Nephron progenitor cell (in vitro differentiated cells): Measurements from ENCODE around the gene MCOLN1.

ENCODE experiments used
- DNase-seq: peaks from one replicate; pipeline ENCODE4 v3.0.0; 2021
- H3K27ac Mint-ChIP-seq: 2 replicates; pipeline ENCODE4 v1.8.0; 2021; ENCODE audit warnings: mild to moderate bottlenecking, moderate library complexity, mixed read lengths
- H3K27me3 Mint-ChIP-seq: 2 replicates; pipeline ENCODE4 v1.8.0; 2021; ENCODE audit warnings: mild to moderate bottlenecking, low read depth, mixed read lengths; ENCODE audit not compliant: poor library complexity
- H3K36me3 Mint-ChIP-seq: 2 replicates; pipeline ENCODE4 v1.8.0; 2021; ENCODE audit warnings: low read depth, mixed read lengths
- H3K4me1 Mint-ChIP-seq: 2 replicates; pipeline ENCODE4 v1.8.0; 2021; ENCODE audit warnings: mixed read lengths
- H3K4me3 Mint-ChIP-seq: 2 replicates; pipeline ENCODE4 v1.8.0; 2021; ENCODE audit warnings: mild to moderate bottlenecking, moderate library complexity, mixed read lengths
- H3K9me3 Mint-ChIP-seq: 2 replicates; pipeline ENCODE4 v1.8.0; 2021; ENCODE audit warnings: mild to moderate bottlenecking, moderate library complexity, mixed read lengths
- TF ChIP-seq, protein P1 (sequence below): fragments of 200-600 bp; sonication (generic); IDR thresholded peaks from 2 replicates; pipeline ENCODE4 v1.5.0; 2021; ENCODE audit warnings: antibody characterized with exemption

The MCOLN1 gene

DNA sequence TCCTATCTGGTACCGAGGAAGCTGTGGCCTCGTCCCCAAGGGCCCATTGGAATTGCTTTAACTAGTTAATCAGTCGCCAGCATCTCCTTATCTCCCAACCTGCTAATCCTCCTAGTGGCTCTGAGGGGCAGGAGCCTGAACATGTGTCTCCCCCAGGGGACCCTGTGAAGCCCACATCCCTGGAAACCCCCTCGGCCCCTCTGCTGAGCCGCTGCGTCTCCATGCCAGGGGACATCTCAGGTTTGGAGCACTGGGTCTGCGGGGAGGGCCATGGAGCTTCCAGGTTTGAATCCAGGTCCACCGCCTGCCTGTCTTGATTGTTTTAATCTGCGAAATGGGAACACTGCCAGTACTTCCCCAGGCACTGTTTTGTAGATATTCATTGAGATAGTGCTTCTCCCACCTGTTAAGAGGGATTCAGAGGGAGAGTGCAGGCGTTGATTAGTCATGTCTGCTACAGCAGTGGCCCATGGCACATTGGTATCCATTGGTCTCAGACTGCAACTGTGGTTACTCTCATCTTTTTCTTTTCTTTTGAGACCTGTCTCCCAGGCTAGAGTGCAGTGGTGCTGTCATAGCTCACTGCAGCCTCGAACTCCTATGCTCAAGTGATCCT, 19.5 kb downstream of the MCOLN1 start:
- H3K27ac Mint-ChIP-seq, result no peak overlapping the region
- no peaks in the 10 kb centered on the region for H3K27me3 Mint-ChIP-seq
- no peak for DNase-seq
- TF ChIP-seq, protein P1, sequence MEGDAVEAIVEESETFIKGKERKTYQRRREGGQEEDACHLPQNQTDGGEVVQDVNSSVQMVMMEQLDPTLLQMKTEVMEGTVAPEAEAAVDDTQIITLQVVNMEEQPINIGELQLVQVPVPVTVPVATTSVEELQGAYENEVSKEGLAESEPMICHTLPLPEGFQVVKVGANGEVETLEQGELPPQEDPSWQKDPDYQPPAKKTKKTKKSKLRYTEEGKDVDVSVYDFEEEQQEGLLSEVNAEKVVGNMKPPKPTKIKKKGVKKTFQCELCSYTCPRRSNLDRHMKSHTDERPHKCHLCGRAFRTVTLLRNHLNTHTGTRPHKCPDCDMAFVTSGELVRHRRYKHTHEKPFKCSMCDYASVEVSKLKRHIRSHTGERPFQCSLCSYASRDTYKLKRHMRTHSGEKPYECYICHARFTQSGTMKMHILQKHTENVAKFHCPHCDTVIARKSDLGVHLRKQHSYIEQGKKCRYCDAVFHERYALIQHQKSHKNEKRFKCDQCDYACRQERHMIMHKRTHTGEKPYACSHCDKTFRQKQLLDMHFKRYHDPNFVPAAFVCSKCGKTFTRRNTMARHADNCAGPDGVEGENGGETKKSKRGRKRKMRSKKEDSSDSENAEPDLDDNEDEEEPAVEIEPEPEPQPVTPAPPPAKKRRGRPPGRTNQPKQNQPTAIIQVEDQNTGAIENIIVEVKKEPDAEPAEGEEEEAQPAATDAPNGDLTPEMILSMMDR, result no peak
- no peak overlapping the region for H3K4me3 Mint-ChIP-seq
- peaks cover 26% of the 10 kb centered on the region for H3K36me3 Mint-ChIP-seq
- peaks cover 8% of the 10 kb centered on the region for H3K4me1 Mint-ChIP-seq
- no peaks in the 10 kb centered on the region for H3K9me3 Mint-ChIP-seq

DNA sequence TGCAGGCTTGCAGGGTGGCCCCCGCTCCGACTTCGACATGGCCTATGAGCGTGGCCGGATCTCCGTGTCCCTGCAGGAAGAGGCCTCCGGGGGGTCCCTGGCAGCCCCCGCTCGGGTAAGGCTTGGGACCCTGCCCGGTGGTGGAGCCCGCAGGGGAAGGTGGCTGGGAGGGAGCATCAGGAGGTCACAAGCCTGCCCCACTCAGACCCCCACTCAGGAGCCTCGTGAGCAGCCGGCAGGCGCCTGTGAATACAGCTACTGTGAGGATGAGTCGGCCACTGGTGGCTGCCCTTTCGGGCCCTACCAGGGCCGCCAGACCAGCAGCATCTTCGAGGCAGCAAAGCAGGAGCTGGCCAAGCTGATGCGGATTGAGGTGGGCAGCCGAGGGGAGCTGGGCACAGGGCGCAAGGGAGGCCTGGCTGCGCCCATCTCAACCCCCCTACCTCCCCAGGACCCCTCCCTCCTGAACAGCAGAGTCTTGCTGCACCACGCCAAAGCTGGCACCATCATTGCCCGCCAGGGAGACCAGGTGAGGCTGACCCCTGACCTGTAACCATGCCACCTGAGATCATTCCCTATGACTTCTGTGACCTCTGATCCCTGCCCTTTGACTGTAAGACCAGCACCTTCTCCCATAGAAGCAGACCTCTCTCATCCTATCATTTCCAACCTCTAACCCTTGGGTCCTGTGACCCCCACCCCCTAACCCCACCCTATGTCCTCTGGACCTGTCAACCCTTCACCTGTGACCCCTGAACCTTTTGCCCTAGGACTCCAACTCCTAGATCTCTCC, 20.3 kb downstream of the MCOLN1 start:
- H3K36me3 Mint-ChIP-seq, result peaks cover 26% of the 10 kb centered on the region
- H3K9me3 Mint-ChIP-seq, result no peaks in the 10 kb centered on the region
- TF ChIP-seq, protein P1, result no peak
- no peak overlapping the region for H3K27ac Mint-ChIP-seq
- DNase-seq, result no peak
- no peak overlapping the region for H3K4me3 Mint-ChIP-seq
- no peaks in the 10 kb centered on the region for H3K27me3 Mint-ChIP-seq
- peaks cover 5% of the 10 kb centered on the region for H3K4me1 Mint-ChIP-seq

DNA sequence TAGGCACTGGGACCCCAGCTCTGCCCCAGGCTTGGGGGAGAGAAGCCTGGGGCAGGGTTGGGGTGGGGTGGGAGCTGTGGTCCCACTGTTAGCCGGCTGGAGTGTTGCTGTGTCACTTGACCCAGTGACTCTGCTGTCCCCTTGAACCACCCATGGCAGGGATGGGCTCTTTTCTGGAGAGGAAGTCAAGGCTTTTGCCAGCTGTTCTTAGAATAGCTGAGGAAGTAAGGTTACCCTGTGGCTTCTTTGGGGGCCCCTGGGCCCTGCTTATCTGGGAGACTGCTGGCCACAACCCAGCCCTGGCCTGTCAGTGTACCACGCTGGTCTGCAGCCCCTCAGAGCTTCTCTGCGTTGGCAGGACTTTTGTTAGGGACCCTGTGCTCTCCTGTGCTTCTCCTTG, 22.2 kb downstream of the MCOLN1 start:
- H3K4me3 Mint-ChIP-seq, result no peak overlapping the region
- no peak overlapping the region for H3K27ac Mint-ChIP-seq
- H3K27me3 Mint-ChIP-seq, result no peaks in the 10 kb centered on the region
- peaks cover 21% of the 10 kb centered on the region for H3K36me3 Mint-ChIP-seq
- no peaks in the 10 kb centered on the region for H3K9me3 Mint-ChIP-seq
- peaks cover 5% of the 10 kb centered on the region for H3K4me1 Mint-ChIP-seq
- DNase-seq, result no peak
- TF ChIP-seq, protein P1, result no peak

DNA sequence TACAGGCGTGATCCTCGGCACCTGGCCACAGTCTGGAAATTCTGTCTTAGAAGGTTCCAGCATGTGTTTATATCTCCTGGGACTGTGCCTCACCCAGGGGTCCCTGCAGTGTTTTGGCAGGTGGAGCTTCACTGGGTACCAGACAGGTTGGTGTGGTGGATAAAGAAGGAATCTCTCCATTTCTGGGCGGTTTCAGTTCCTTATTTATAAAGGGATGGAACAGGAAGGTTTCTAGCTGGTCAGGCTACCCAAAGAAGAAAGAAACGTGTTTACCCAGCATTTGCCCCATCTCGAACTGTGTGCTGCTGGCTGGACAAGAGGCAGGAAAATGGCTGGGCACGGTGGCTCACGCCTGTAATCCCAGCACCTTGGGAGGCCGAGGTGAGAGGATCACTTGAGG, 22.9 kb downstream of the MCOLN1 start:
- Mint-ChIP-seq H3K27me3 (no peaks in the 10 kb centered on the region), H3K36me3 (peaks cover 22% of the 10 kb centered on the region), H3K4me3 (no peak overlapping the region), H3K9me3 (no peaks in the 10 kb centered on the region), H3K4me1 (peaks cover 2% of the 10 kb centered on the region), H3K27ac (no peak overlapping the region)
- DNase-seq, result no peak
- TF ChIP-seq, protein P1, result no peak

DNA sequence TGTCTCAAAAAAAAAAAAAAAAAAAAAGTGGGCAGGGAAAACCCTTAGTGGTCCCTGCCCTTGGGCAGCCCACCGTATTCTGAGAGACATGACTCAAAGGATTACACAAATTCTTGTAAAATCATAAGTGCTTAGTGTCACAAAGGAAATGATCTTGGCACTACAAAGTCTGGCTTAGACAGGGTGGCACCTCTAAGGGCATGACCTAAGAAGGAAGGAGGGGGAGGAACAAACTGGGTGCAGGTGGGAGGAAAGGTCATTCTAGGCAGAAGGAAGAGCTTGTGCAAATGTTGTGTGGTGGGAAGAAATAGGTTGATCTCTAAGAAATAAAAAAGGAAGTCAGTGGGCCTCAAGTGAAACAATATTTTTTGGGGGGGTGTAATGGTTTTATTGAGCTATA, 23.5 kb downstream of the MCOLN1 start:
- H3K36me3 Mint-ChIP-seq, result peaks cover 19% of the 10 kb centered on the region
- H3K9me3 Mint-ChIP-seq, result no peaks in the 10 kb centered on the region
- no peaks in the 10 kb centered on the region for H3K4me1 Mint-ChIP-seq
- no peak overlapping the region for H3K4me3 Mint-ChIP-seq
- no peaks in the 10 kb centered on the region for H3K27me3 Mint-ChIP-seq
- no peak for DNase-seq
- TF ChIP-seq, protein P1, result no peak
- H3K27ac Mint-ChIP-seq, result no peak overlapping the region

DNA sequence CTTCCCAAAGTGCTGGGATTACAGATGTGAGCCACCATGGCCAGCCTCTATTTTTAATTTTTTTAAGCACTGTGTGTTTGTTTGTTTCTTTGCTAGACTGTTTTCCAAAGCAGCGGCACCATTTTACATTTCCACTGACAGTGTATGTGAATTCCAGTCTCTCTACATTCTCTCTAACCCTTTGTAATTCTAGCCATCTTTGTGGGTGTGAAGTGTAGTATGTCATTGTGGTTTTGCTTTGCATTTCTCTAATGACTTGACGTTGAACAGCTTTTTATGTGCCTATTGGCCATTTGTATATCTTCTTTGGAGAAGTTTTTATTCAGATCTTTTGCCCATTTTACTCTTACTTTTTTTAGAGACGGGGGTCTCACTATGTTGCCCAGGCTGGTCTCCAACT, 24.7 kb downstream of the MCOLN1 start:
- Mint-ChIP-seq H3K36me3 (peaks cover 19% of the 10 kb centered on the region), H3K9me3 (no peaks in the 10 kb centered on the region), H3K4me3 (no peak overlapping the region), H3K27ac (no peak overlapping the region), H3K27me3 (no peaks in the 10 kb centered on the region), H3K4me1 (peaks cover 6% of the 10 kb centered on the region)
- DNase-seq, result no peak
- TF ChIP-seq, protein P1, result no peak
